NCI-H128 (cell line): ENCODE measurements around the gene PTRH1.
"Not testable (repeated sequence)": the region's sequence is repeated elsewhere in the genome, so short reads cannot be mapped to it uniquely, and the experiment has no call there.

Experiments
- DNase-seq: peaks from one replicate; lab custom pipeline; 2025; ENCODE audit not compliant: unreplicated experiment; lab: John Stamatoyannopoulos, UW

PTRH1 gene, protein sequence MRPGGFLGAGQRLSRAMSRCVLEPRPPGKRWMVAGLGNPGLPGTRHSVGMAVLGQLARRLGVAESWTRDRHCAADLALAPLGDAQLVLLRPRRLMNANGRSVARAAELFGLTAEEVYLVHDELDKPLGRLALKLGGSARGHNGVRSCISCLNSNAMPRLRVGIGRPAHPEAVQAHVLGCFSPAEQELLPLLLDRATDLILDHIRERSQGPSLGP

DNA sequence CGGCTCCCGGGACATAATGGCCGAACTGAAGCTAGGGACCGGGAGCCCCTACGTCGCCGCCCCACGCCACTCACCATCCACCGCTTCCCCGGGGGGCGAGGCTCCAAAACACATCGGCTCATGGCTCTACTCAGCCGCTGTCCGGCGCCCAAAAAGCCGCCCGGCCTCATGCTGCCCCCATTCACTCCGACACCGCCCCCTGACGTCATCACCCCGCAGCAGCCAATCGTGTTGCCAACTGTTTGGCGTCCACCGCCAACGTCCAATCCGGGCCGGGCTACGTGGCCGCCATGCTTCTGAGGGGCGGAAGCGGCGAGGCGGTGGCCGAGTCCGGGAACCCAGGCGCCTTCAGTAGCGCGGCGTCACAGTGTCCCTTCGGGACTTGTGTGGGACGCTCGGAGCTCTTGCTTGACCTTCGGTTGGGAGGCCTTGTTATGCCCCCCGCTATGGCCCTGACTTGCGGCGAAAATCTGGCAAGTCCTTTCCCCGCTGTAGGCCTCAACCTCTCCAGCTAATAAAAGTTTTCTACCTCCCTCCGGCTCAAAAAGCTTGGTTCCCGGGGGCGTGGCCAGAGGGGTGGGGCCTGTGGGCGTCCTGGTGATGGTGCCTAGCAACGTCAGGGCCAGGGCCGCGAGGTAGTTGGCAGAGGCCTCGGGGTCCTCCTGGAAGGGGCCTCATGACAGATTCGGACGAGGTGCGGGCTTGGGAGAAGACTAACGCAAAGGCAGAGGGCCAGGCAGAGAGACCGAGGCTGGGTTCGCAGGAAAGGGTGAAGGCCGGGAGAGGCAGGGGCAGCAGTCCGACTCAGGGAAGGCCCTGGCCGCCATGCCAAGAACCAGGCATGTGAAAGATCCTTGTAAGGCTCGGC lies at the start of gene PTRH1, which contains the start of gene TTC16:
TSS of gene PTRH1 (minus strand) at position 194 of the 868 bp plus-strand sequence. CDS start at position 170, 24 bp downstream.
TSS of gene TTC16 (plus strand) at position 610 of the 868 bp plus-strand sequence. CDS start at position 677, 67 bp downstream.
- DNase-seq: peak; percentile 88

DNA sequence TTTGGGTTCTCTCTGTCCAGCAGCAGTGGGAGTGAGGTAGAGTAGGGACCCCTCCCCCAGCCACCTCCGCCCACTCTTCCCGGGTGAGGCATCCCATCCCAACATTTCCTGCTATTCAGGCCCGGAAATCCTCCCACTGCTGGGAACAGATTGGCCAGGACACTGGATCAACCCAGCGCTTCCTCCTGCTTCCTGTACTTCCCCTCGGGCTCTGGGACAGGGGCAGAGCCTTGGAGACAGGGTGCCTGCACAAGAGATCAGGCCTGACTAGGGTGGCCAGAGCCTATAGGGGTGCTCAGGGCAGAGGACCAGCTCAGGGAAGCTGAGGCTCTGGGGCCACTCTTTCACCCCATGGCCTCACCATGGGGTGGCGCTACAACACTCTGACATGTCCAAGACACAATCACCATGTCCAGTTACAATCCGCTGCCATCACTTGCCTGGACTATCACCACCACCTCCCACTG lies 48.5 kb upstream of the PTRH1 start:
- no peak for DNase-seq

DNA sequence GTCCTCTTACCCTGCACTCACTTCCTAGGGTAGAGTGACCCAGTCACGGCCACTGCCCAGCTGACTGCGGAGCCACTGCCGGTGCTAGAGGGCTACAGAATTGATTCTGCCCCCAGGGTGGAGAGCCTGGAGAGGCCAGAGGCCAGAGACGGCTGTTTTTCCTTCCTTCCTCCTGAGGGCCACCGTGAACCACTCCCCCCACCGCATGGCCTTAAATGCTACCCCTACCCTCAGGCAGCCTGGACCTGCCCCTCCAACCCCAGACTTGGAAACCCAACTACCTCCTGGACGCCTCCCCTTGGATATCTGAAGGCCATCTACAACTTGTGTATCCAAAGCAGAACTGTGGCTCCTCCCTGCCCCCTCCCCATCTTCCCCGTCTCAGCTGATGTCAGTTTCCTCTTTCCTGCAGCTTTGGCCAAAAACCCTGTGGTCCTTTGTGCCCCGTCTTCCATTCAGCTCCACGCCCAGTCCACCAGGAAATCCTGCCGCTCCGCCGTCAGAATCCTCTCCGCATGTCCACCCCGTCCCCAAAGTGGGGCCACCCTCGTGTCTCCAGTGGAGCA lies 46.7 kb upstream of the PTRH1 start:
- DNase-seq: no peak

DNA sequence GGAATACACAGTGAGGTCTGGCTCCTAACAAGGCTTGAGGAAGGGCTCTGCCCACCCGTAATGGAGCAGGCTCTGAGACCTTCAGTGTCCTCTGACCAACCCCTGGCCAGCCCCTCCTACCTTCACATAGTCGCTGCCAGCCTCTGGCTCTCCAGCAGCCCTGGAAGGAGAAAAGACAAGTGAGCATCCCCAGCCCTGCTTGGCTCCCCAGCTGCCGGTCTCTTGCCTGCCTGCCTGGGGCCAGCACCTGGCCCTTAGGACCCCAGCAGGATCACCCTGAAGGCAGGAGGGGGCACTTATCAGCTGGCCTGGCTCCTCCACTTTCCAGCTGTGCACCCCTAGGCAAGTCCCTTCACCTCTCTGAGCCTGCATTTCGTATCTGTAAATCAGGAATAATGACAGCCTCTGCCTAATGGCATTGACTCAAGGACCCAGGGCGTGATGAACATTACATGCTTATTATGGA lies 46.1 kb upstream of the PTRH1 start:
- DNase-seq: no peak

DNA sequence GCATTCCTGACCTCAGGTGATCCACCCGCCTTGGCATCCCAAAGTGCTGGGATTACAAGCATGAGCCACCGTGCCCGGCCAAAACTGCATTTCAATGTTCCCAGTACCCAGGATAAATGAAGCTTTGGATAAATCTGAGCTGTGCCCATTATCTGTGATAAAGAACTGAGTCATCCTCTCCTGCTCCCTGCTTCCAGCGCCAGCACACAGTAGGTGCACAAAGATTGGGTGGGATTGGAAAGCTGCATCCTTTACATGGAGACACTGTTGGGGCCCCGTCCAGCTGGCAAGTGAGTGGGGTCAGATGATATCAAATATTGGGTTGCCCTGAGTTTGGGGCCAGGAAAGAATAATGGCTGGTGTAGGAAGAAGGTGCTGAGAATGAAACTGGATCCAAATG lies 45.6 kb upstream of the PTRH1 start:
- DNase-seq: no peak

DNA sequence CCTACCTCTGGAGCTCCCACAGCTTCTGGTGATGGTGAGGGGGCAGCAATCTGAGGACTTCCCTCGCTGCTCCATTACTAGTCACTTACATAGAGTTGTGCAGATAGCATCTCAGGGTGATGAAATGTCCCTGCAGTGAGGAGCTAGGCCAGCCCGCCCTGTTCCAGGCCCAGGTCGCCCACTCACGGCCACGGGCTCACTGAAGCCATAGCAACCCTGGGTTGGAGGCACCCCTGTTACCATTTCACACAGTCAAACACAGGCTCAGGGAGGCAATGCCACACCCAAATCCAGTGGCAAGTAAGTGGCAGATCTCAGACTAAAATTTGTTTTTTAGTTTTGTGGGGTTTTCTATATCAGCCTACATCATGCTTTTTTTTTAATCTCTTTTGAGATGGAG lies 43.4 kb upstream of the PTRH1 start:
- DNase-seq: no peak

DNA sequence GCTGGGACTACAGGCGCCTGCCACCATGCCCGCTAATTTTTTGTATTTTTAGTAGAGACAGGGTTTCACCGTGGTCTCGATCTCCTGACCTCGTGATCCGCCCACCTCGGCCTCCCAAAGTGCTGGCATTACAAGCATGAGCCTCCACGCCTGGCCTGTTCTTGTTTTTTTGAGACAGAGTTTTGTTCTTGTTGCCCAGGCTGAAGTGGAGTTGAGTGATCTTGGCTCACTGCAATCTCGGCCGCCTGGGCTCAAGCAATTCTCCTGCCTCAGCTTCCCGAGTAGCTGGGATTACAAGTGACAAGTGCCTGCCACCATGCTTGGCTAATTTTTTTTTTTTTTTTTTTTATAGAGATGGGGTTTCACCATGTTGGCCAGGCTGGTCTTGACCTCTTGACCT lies 41.3 kb upstream of the PTRH1 start:
- not testable (repeated sequence) for DNase-seq

DNA sequence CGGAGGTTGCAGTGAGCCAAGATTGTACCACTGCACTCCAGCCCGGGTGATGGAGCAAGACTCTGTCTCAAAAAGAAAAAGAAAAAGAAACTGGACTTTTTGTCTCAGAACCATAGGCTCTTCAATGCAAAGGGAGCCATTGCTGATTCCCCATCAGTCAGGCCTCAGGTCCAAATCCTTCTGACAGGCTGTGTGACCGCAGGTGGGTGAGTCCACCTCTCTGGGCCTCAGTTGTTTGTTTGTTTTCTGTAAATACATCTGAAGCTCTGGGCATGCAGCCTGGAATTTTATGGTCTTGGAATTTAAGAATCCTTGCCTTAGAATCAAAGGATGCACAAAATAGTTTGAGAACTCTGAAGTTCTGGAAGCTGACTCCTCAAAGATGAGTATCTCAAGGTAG lies 40.8 kb upstream of the PTRH1 start:
- no peak for DNase-seq

DNA sequence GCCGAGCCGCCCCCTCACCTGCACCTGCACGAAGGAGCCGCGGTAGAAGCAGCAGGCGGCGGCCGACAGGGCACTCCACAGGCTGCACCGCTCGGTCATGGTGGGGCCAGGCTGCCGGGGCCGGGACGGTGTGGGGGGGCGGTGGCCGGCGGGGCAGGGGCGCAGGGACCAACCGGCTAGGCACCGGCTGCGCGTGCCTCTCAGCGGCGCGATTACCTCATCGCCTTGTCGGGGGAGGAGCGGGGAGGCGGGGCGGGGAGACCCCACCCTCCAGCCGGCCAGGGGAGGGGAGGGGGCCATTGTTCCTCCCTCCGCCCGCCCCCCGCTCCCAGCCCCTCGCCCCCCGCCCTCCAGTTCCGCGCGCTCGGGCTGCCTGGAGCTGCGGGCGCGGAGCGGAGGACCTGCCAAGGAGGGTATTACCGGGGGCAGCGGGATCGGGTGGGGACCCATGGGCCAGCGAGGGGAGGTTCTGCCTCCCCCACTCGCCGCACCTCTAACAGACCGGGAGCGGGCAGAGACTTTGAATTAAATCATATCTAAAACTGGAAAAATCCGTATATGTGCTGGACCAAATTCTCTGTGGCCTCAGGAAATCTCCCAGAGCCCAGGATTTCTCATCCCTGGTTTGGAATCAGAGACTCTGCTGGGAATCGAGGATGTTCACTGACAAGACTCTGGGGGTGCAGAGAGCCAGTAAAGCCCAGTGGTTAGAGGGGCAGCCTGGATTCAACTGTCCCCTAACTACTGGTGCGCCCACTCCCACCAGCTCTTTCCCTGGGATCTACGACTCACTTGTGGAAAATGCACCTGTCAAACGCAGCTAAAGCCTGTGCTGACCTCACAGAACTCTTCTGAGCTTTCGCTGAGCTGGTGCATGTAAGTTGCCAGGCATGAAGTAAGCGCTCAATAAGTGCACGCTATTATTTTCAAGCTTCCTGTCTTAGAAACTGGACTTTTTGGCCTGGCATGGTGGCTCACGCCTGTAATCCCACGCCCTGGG lies 39.9 kb upstream of the PTRH1 start:
- no peak for DNase-seq

DNA sequence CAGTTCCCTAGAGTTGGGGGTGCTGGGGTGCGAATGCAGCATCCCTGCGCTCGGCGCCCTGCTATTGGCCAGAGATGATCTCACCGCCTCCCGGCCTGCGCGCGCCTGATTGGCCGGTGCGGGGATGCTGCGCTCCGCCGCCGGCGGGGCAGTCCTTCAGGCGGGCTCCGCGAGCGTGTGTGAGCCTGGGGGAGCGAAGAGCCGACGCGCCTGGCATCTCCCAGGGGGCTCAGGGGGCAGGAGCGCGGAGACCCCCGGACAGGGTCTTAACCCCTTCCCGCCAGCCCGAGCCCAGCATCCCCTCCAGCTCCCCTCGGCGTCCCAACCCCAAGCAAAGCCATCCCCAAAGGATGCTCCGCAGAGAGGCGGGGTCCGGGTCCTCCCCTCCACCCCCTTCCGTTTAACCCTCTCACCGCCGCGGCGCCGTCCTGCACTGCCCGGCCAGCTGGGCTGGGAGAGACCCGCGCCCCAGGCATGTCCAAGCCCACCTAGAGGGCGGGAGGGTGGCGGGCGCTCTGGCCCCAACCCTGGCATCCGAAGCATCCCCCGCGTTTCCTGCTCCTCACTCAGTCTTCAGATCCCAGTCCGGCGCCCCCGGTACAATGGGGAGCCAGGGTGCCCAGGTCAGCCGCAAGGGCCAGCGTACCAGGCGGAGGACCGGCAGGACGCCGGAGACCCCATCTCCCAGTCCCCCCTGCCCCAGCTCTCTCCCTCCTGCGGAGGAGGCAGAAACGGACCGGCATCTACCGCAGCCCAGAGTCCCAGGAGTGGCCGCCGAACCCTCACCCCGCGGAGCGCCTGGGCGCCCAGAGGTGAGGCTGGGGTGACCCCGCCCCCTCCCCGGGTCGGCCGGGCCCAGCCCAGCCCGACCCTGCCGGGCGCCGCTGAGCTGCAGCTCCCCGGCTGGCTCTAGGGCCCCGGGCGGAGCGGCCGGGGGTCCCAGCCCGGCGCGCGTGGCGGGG lies 38.9 kb upstream of the PTRH1 start:
- peak; percentile 9 for DNase-seq

DNA sequence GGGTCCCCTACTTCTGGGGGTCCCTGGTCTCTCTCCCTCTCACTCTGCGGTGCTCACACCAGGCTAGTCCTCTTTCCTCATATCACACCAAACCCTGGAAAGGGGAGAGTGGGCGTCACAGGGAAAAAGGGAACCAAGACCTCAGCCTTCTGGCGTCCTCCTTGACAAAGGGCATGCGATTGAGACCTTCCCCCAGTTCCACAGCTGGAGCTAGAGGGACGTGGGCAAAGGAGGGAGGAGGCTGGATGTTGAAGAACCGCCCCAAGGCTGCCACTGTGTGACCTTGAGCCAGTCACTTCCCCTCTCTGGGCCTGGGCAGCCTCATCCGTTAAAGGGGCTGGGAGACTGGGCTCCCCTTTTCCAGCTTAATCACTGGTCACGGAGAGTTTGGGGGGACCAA lies 38.2 kb upstream of the PTRH1 start:
- no peak for DNase-seq

DNA sequence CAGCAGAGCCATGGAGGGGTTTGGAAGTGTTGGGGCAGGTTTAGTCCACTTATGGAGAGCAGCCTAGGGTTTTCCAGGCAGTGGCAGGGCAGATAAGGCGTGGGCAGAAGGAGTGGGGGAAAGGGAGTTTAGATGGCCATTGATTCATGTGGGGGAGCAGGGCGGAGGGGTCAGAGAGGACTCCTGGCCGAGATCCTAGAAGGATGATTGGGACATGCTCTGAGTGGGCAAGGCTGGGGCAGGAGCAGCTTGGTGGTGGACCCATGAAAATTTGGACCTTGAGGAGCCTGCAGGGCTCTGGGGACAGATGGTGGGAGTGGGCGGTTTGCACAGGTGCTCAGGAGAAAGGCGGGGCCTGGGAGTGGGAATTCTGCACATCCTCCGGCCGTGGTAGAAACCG lies 37.7 kb upstream of the PTRH1 start:
- no peak for DNase-seq

DNA sequence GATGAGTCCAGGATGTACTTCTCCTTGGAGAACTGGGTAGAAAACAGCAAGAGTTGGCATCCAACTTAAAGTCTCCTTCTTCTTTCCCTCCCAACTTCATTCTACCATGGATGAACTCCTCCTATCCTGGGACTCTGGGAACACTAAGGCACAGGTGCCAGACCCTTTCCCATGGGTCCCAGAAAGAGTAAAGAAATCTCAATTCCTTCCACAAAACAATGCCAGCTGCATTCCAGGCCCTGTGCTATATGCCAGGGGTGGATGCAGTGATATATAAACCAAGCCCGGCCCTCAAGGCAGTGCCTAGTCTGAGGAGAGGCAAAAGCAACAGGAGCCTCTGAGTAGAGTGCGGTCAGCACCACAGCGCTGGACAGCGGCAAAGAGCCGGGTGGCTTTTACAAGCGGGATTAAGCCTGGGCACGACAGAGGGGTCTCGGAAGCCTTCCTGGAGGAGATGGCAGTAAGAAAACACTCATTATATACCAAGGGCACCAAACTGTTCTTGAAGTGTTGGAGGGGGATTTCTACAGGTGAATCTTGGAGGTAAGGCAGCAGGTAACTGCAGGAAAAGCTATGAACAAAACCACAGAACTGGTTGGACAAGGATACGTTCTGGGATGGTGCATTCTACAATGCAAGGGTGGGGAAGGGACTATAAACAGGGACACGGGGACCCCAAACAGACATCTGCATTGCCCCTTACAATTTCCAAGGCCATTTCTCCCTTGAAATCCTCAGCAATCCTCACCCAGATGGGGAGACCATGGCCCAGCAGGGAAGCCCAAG lies 36.0 kb upstream of the PTRH1 start:
- no peak for DNase-seq

DNA sequence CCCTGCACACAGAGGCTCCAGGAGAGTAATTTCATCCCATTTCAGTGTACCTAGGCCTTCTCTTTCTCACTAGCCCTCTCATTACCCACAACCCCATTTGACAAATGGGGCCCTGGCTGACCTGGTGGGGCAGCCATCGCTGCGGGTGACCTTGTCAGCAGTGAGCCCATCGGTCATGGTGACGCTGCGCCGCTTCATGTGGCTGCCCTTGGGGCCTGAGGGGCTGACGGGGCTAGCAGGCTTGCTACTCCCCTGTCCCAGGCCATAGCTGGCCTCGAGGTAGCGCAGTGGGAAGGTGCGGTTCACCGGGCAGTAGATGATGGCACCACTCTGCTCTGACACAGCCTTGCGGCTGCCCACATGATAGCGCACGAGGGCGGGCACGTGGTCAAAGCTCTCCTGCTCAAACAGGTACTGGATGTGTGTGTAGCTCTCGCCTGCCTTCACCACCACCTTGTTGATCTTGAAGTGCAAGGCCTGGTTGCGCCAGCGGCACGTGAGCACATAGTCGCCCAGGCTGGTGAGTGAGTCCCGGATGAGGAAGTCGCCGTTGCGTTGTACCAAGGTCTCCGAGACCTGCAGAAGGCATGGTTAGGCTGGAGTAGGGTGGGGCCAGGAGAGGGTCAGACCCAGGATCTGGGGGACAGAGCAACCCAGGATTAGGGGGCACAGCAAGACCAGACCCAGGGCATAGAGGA lies 33.8 kb upstream of the PTRH1 start:
- no peak for DNase-seq

DNA sequence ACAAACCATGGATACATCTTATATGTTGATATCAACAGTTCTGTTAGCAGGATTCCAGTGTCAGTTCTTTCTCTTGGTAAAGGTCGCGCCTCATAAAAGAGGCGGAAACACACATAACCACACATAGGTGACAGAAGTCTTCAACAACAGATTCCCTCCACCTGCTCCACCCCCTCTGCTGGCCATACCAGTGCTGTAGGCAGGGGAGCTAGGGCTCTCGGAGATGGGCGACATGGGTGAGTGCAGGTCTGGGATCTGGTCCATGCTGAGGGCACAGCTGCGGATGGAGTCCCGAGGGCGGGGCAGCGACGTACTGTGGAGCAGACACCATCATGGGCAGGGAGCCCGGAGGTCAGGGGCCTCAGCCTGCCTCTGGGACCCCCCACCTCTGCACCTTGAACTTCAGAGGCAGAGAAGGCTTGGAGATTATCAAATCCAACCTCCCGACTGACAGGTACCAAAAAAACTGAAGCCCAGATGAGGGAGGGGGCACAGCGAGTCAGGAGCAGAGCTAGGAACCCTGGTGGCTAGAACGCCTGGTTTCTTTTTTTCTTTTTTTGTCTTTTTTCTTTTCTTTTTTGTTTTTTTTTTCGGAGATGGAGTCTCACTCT lies 31.6 kb upstream of the PTRH1 start:
- DNase-seq: no peak

DNA sequence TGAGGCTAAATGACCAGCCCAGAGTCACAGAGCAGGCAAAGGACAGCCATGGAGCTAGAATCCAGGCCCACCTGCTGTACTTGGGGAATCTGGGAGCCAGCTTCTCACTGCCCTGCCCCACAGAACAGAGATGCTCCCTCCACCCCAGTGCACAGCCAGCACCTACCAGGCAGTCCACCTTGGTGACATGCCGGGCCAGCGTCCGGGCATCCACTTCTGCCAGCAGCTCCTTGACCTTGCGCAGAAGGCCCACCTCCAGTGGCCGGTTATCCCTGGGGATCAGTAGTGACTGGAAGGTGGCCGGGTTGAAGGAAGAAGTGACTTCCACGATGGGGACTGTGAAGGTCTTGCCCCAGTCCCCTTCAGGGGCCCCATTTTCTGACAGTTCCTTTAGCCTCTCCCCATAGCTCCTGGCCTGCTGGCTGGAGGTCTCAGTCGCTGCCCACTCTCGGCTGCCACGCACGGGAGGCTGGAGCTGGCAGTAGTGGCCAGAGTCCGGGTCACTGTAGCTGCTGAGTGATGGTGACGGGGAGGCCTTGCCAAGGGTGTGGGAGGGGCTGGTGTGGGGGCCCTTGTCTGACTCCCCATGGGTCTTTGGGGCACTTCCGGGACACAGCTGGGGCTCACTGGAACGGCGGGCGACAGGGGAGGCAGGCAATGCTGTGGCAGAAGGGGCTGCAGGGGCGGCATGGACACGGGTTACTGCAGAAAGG lies 29.1 kb upstream of the PTRH1 start:
- no peak for DNase-seq
